ENCODE results near the gene GSTP1.
"Not testable (repeated sequence)": the region's sequence is repeated elsewhere in the genome, so short reads cannot be mapped to it uniquely, and the experiment has no call there.

GSTP1 gene

DNA sequence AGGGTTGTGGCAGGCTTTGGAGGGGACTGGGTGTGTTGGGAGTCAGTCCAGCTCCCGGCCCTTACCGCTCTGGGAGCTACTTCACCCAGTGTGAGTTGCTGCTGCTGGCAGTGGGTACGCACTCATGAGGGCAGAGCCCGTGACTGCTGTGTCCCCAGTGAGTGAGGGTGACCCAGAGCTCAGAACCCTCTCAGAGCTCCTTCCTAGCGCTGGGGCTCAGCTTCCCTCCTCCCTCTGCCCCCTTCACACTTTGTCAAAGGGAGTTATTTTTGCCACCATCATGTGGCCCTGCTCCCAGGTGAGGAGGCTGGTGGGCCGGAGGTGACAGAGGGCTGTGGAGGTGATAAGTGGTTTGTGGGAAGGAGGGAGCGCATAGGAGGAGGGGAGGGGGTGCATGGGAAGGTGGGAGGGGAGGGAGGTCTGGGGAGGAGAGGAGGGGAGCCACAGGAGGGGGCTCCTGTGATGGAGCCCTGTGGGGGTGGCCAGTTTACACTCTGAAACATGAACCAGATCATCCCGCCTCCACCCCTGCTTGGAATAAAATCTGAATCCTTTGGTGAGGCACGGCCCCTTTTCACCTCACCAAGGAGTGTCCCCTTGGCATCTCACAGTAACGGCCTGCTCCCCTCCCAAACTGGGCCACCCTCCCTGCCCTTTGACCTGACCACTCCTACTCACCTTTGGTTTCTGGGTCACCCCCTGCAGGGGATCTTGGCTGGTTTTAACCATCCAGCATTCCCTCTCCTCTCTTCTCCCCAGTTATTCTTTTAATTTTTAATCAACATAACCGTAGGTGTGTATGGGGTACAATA lies 33.0 kb downstream of the GSTP1 start:
- no peaks in the 10 kb centered on the region for H3K9me3 ChIP-seq (ENCODE audit: insufficient read depth, low read length)
- H3K4me1 ChIP-seq (ENCODE audit: low read length) = peaks cover 22% of the 10 kb centered on the region
- peaks cover 2% of the 10 kb centered on the region; the same call in 1 of the 2 replicates for H3K27me3 ChIP-seq (ENCODE audit: low read depth, low read length)
- H3K4me3 ChIP-seq (ENCODE audit: low read length) = no peak overlapping the region
- H3K9ac ChIP-seq (ENCODE audit: low read length) = no peak overlapping the region
- TF ChIP-seq EZH2phosphoT487 (IDR thresholded peaks at IDR 0.05; ENCODE audit: low read depth) (no peak), CTCF (IDR thresholded peaks at IDR 0.05; ENCODE audit: low read depth, low read length) (no peak)
- H3K79me2 ChIP-seq (ENCODE audit: low read length) = no peaks in the 10 kb centered on the region
- no peak overlapping the region for H2AFZ ChIP-seq (ENCODE audit: low read depth, low read length)
- peaks cover 4% of the 10 kb centered on the region for H3K36me3 ChIP-seq (replicated peaks; ENCODE audit: low read depth, low read length)
- H4K20me1 ChIP-seq (ENCODE audit: insufficient read depth, low read length) = no peaks in the 10 kb centered on the region
- no peak overlapping the region for H3K4me2 ChIP-seq (ENCODE audit: low read length)
- H3K27ac ChIP-seq (ENCODE audit: low read length) = no peak overlapping the region

DNA sequence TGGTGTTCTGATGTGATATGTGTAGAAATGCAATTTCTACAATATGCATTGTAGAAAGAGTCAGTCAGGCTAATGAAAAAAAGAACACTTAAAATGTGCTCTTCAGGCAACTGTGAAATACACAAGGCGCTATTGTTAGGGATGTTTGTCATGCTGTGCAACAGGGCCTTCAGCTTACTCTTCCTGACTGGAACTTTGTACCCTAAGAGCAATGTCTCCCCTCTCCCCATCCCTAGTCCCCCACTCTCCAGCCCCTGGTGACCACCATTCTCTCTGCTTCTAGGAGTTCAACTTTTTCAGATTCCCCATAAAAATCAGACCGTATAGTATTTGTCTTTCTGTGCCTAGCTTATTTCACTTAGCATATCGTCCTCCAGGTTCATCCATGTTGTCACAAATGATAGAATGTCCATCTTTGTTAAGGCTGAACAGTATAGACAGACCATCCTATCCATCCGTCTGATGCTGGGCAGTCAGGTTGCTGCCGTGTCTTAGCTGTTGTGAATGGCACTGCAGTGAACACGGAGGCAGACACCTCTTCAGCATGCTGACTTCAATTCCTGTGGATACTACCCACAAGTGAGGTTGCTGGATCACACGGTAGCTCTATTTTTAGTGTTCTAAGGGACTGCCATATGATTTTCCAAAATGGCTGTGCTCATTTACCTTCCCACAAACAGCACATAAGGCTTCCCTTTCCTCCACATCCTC lies 33.8 kb downstream of the GSTP1 start:
- Histone ChIP-seq H3K9me3 (ENCODE audit: insufficient read depth, low read length) (no peaks in the 10 kb centered on the region), H2AFZ (ENCODE audit: low read depth, low read length) (no peak overlapping the region), H4K20me1 (ENCODE audit: insufficient read depth, low read length) (no peaks in the 10 kb centered on the region), H3K27ac (ENCODE audit: low read length) (no peak overlapping the region), H3K79me2 (ENCODE audit: low read length) (no peaks in the 10 kb centered on the region), H3K27me3 (ENCODE audit: low read depth, low read length) (peaks cover 2% of the 10 kb centered on the region; the same call in 1 of the 2 replicates), H3K4me1 (ENCODE audit: low read length) (peaks cover 22% of the 10 kb centered on the region), H3K9ac (ENCODE audit: low read length) (no peak overlapping the region), H3K4me2 (ENCODE audit: low read length) (no peak overlapping the region), H3K36me3 (replicated peaks; ENCODE audit: low read depth, low read length) (peaks cover 2% of the 10 kb centered on the region), H3K4me3 (ENCODE audit: low read length) (no peak overlapping the region)
- TF ChIP-seq EZH2phosphoT487 (IDR thresholded peaks at IDR 0.05; ENCODE audit: low read depth) (no peak), CTCF (IDR thresholded peaks at IDR 0.05; ENCODE audit: low read depth, low read length) (no peak)

DNA sequence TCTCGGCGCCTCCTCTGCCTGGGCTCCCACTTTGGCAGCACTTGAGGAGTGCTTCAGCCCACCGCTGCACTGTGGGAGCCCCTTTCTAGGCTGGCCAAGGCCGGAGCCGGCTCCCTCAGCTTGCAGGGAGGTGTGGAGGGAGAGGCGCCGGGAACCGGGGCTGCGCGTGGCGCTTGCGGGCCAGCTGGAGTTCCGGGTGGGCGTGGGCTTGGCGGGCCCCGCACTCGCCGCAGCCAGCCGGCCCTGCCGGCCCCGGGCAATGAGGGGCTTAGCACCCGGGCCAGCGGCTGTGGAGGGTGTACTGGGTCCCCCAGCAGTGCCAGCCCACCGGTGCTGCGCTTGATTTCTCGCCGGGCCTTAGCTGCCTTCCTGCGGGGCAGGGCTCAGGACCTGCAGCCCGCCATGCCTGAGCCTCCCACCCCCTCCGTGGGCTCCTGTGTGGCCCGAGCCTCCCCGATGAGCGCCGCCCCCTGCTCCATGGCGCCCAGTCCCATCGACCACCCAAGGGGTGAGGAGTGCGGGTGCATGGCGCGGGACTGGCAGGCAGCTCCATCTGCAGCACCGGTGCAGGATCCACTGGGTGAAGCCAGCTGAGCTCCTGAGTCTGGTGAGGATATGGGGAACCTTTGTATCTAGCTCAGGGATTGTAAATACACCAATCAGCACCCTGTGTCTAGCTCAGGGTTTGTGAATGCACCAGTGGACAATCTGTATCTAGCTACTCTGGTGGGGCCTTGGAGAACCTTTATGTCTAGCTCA lies 35.5 kb downstream of the GSTP1 start:
- peaks cover 12% of the 10 kb centered on the region for H3K4me1 ChIP-seq (ENCODE audit: low read length)
- not testable (repeated sequence) for H3K9ac ChIP-seq (ENCODE audit: low read length); H3K79me2 ChIP-seq (ENCODE audit: low read length); H4K20me1 ChIP-seq (ENCODE audit: insufficient read depth, low read length); H3K4me2 ChIP-seq (ENCODE audit: low read length); H3K4me3 ChIP-seq (ENCODE audit: low read length); H3K36me3 ChIP-seq (replicated peaks; ENCODE audit: low read depth, low read length); H3K9me3 ChIP-seq (ENCODE audit: insufficient read depth, low read length); H3K27me3 ChIP-seq (ENCODE audit: low read depth, low read length); H2AFZ ChIP-seq (ENCODE audit: low read depth, low read length); H3K27ac ChIP-seq (ENCODE audit: low read length)

- H3K4me3 ChIP-seq (ENCODE audit: low read length); H3K4me2 ChIP-seq (ENCODE audit: low read length); H3K9ac ChIP-seq (ENCODE audit: low read length); H3K9me3 ChIP-seq (ENCODE audit: insufficient read depth, low read length); H3K27me3 ChIP-seq (ENCODE audit: low read depth, low read length); H3K36me3 ChIP-seq (replicated peaks; ENCODE audit: low read depth, low read length); H3K27ac ChIP-seq (ENCODE audit: low read length); H2AFZ ChIP-seq (ENCODE audit: low read depth, low read length); H3K4me1 ChIP-seq (ENCODE audit: low read length); H3K79me2 ChIP-seq (ENCODE audit: low read length); H4K20me1 ChIP-seq (ENCODE audit: insufficient read depth, low read length): not testable (repeated sequence)
These were observed 36.3 kb downstream of the GSTP1 start for GRCh38 chr11:67619683-67620618.

GRCh38 chr11:67620621-67621020 lies 37.0 kb downstream of the GSTP1 start:
- not testable (repeated sequence) for H3K4me3 ChIP-seq (ENCODE audit: low read length); H3K9ac ChIP-seq (ENCODE audit: low read length); H3K27ac ChIP-seq (ENCODE audit: low read length)

GRCh38 chr11:67621928-67622327 lies 38.3 kb downstream of the GSTP1 start:
- not testable (repeated sequence) for H3K27me3 ChIP-seq (ENCODE audit: low read depth, low read length); H3K79me2 ChIP-seq (ENCODE audit: low read length); H3K4me1 ChIP-seq (ENCODE audit: low read length); H3K27ac ChIP-seq (ENCODE audit: low read length); H4K20me1 ChIP-seq (ENCODE audit: insufficient read depth, low read length); H3K9me3 ChIP-seq (ENCODE audit: insufficient read depth, low read length); H2AFZ ChIP-seq (ENCODE audit: low read depth, low read length); H3K4me3 ChIP-seq (ENCODE audit: low read length); H3K9ac ChIP-seq (ENCODE audit: low read length); H3K36me3 ChIP-seq (replicated peaks; ENCODE audit: low read depth, low read length); H3K4me2 ChIP-seq (ENCODE audit: low read length)

More at GRCh38 chr11:67620621-67621020, 37.0 kb downstream of the GSTP1 start:
- H3K79me2 ChIP-seq (ENCODE audit: low read length); H3K9me3 ChIP-seq (ENCODE audit: insufficient read depth, low read length); H3K4me2 ChIP-seq (ENCODE audit: low read length); H3K4me1 ChIP-seq (ENCODE audit: low read length); H2AFZ ChIP-seq (ENCODE audit: low read depth, low read length); H4K20me1 ChIP-seq (ENCODE audit: insufficient read depth, low read length); H3K36me3 ChIP-seq (replicated peaks; ENCODE audit: low read depth, low read length); H3K27me3 ChIP-seq (ENCODE audit: low read depth, low read length): not testable (repeated sequence)

DNA sequence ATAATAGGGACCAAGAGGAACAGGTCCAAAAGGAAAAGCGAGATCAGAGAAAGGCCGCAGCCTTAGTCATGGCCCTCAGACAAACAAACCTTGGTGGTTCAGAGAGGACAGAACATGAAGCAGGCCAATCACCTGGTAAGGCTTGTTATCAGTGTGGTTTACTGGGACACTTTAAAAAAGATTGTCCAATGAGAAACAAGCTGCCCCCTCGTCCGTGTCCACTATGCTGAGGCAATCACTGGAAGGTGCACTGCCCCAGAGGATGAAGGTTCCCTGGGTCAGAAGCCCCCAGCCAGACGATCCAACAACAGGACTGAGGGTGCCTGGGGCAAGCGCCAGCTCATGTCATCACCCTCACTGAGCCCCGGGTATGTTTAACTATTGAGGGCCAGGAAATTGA lies 39.3 kb downstream of the GSTP1 start:
- H3K4me1 ChIP-seq (ENCODE audit: low read length); H3K4me2 ChIP-seq (ENCODE audit: low read length): not testable (repeated sequence)

More for the DNA sequence above, 39.3 kb downstream of the GSTP1 start:
- H4K20me1 ChIP-seq (ENCODE audit: insufficient read depth, low read length); H3K36me3 ChIP-seq (replicated peaks; ENCODE audit: low read depth, low read length); H3K9me3 ChIP-seq (ENCODE audit: insufficient read depth, low read length); H2AFZ ChIP-seq (ENCODE audit: low read depth, low read length); H3K79me2 ChIP-seq (ENCODE audit: low read length); H3K27me3 ChIP-seq (ENCODE audit: low read depth, low read length); H3K27ac ChIP-seq (ENCODE audit: low read length); H3K4me3 ChIP-seq (ENCODE audit: low read length); H3K9ac ChIP-seq (ENCODE audit: low read length): not testable (repeated sequence)
